Measurements from ENCODE around the gene ACAN.
"Not testable (repeated sequence)": the region's sequence is repeated elsewhere in the genome, so short reads cannot be mapped to it uniquely, and the experiment has no call there.

Gene ACAN

GRCh38 chr15:88917760-88918159 lies 114.5 kb downstream of the ACAN start:
- Histone ChIP-seq H3K4me3 (ENCODE audit: low read length) (no peak overlapping the region), H3K27ac (ENCODE audit: low read length) (no peak overlapping the region), H3K4me1 (ENCODE audit: low read length) (no peaks in the 10 kb centered on the region), H3K9me3 (replicated peaks; ENCODE audit: insufficient read depth, low read length) (no peaks in the 10 kb centered on the region), H3K4me2 (ENCODE audit: low read depth, low read length) (no peak overlapping the region), H2AFZ (ENCODE audit: low read length) (no peak overlapping the region), H3K9ac (ENCODE audit: low read length) (no peak overlapping the region), H3K9me2 (replicated peaks; ENCODE audit: insufficient read depth, low read length) (no peaks in the 10 kb centered on the region), H3F3A (ENCODE audit: insufficient read depth, low read length) (no peaks in the 10 kb centered on the region), H4K20me1 (ENCODE audit: insufficient read depth, low read length) (no peaks in the 10 kb centered on the region), H3K36me3 (replicated peaks; ENCODE audit: insufficient read depth, low read length) (no peaks in the 10 kb centered on the region), H3K27me3 (replicated peaks; ENCODE audit: insufficient read depth, low read length) (no peaks in the 10 kb centered on the region), H3K79me2 (ENCODE audit: low read length) (no peaks in the 10 kb centered on the region)
- no peak for DNase-seq
- TF ChIP-seq EZH2 (optimal IDR thresholded peaks at IDR 0.05; ENCODE audit: low read depth, low read length) (no peak), EZH2phosphoT487 (IDR thresholded peaks at IDR 0.05; ENCODE audit: low read length) (no peak), CTCF (IDR thresholded peaks at IDR 0.05; ENCODE audit: low read length) (no peak)

GRCh38 chr15:88918738-88919137 lies 115.5 kb downstream of the ACAN start:
- Histone ChIP-seq H3K9ac (ENCODE audit: low read length) (no peak overlapping the region), H3K4me2 (ENCODE audit: low read depth, low read length) (no peak overlapping the region), H3K4me1 (ENCODE audit: low read length) (no peaks in the 10 kb centered on the region), H3K4me3 (ENCODE audit: low read length) (no peak overlapping the region), H3K9me2 (replicated peaks; ENCODE audit: insufficient read depth, low read length) (no peaks in the 10 kb centered on the region), H4K20me1 (ENCODE audit: insufficient read depth, low read length) (no peaks in the 10 kb centered on the region), H3K27ac (ENCODE audit: low read length) (no peak overlapping the region), H3K27me3 (replicated peaks; ENCODE audit: insufficient read depth, low read length) (no peaks in the 10 kb centered on the region), H3K36me3 (replicated peaks; ENCODE audit: insufficient read depth, low read length) (no peaks in the 10 kb centered on the region), H3K9me3 (replicated peaks; ENCODE audit: insufficient read depth, low read length) (no peaks in the 10 kb centered on the region), H3K79me2 (ENCODE audit: low read length) (no peaks in the 10 kb centered on the region), H3F3A (ENCODE audit: insufficient read depth, low read length) (no peaks in the 10 kb centered on the region), H2AFZ (ENCODE audit: low read length) (no peak overlapping the region)
- TF ChIP-seq EZH2 (optimal IDR thresholded peaks at IDR 0.05; ENCODE audit: low read depth, low read length) (no peak), EZH2phosphoT487 (IDR thresholded peaks at IDR 0.05; ENCODE audit: low read length) (no peak), CTCF (IDR thresholded peaks at IDR 0.05; ENCODE audit: low read length) (no peak)
- DNase-seq, result no peak

- no peaks in the 10 kb centered on the region for H4K20me1 ChIP-seq (ENCODE audit: insufficient read depth, low read length)
- no peaks in the 10 kb centered on the region for H3K9me3 ChIP-seq (replicated peaks; ENCODE audit: insufficient read depth, low read length)
- H3F3A ChIP-seq (ENCODE audit: insufficient read depth, low read length), result no peaks in the 10 kb centered on the region
- no peak overlapping the region for H3K4me3 ChIP-seq (ENCODE audit: low read length)
- DNase-seq, result no peak
- H3K9ac ChIP-seq (ENCODE audit: low read length), result no peak overlapping the region
- no peaks in the 10 kb centered on the region for H3K79me2 ChIP-seq (ENCODE audit: low read length)
- H3K4me2 ChIP-seq (ENCODE audit: low read depth, low read length), result no peak overlapping the region
- H3K4me1 ChIP-seq (ENCODE audit: low read length), result no peaks in the 10 kb centered on the region
- no peak overlapping the region for H2AFZ ChIP-seq (ENCODE audit: low read length)
- H3K27ac ChIP-seq (ENCODE audit: low read length), result no peak overlapping the region
- H3K27me3 ChIP-seq (replicated peaks; ENCODE audit: insufficient read depth, low read length), result no peaks in the 10 kb centered on the region
- no peaks in the 10 kb centered on the region for H3K9me2 ChIP-seq (replicated peaks; ENCODE audit: insufficient read depth, low read length)
- H3K36me3 ChIP-seq (replicated peaks; ENCODE audit: insufficient read depth, low read length), result no peaks in the 10 kb centered on the region
- TF ChIP-seq EZH2 (optimal IDR thresholded peaks at IDR 0.05; ENCODE audit: low read depth, low read length), result no peak
- no peak for TF ChIP-seq EZH2phosphoT487 (IDR thresholded peaks at IDR 0.05; ENCODE audit: low read length)
- no peak for TF ChIP-seq CTCF (IDR thresholded peaks at IDR 0.05; ENCODE audit: low read length)
Observed at GRCh38 chr15:88920186-88920891, 117.1 kb downstream of the ACAN start.

- H3K4me1 ChIP-seq (ENCODE audit: low read length); H3F3A ChIP-seq (ENCODE audit: insufficient read depth, low read length); H4K20me1 ChIP-seq (ENCODE audit: insufficient read depth, low read length); H3K9ac ChIP-seq (ENCODE audit: low read length); H3K4me2 ChIP-seq (ENCODE audit: low read depth, low read length); H3K27ac ChIP-seq (ENCODE audit: low read length); DNase-seq; H3K9me3 ChIP-seq (replicated peaks; ENCODE audit: insufficient read depth, low read length); H3K9me2 ChIP-seq (replicated peaks; ENCODE audit: insufficient read depth, low read length); H3K27me3 ChIP-seq (replicated peaks; ENCODE audit: insufficient read depth, low read length); H2AFZ ChIP-seq (ENCODE audit: low read length); H3K4me3 ChIP-seq (ENCODE audit: low read length); H3K79me2 ChIP-seq (ENCODE audit: low read length); H3K36me3 ChIP-seq (replicated peaks; ENCODE audit: insufficient read depth, low read length): not testable (repeated sequence)
Observed at GRCh38 chr15:88920892-88921435, 117.7 kb downstream of the ACAN start.

All from MM.1S (cell line).